HepG2 (cell line): Measurements from ENCODE around the gene ESF1. TPM values are rescaled to one million over a fixed set of nuclear protein-coding genes. Genes with fewer than 3 reads are reported as not detected.
A peak's percentile ranks its signal among the peaks of the same experiment; 100 is the strongest.

Experiments used
- ATF7 ChIP-seq, 2 experiments: fragments of 450-650 bp in 1 of 2; sonication (generic) in 1 of 2; formaldehyde crosslinking in 1 of 2; IDR thresholded peaks; 2 replicates each; pipeline versions ENCODE4 v1.4.0 to v1.6.1; 2016 to 2020; ENCODE audit warnings: antibody characterized with exemption in 1 of 2, mild to moderate bottlenecking in 1 of 2, missing genetic modification reagents in 1 of 2
- IRX3 ChIP-seq: sonication (generic); formaldehyde crosslinking; IDR thresholded peaks from 2 replicates; pipeline ENCODE4 v1.8.1; 2023; ENCODE audit warnings: mild to moderate bottlenecking, low read depth, missing genetic modification reagents, borderline replicate concordance
- MTA1 ChIP-seq: sonication (generic); formaldehyde crosslinking; IDR thresholded peaks from 2 replicates; pipeline ENCODE4 v1.4.0; 2020; ENCODE audit warnings: missing genetic modification reagents, mild to moderate bottlenecking, borderline replicate concordance
- POLR2A ChIP-seq, 2 experiments: IDR thresholded peaks; 2 replicates each; pipeline ENCODE4 v1.6.1; 2011; ENCODE audit warnings: low read depth in 2 of 2, low read length in 2 of 2, mild to moderate bottlenecking in 1 of 2, moderate library complexity in 1 of 2; ENCODE audit not compliant: insufficient read depth in 1 of 2
- SMARCC2 ChIP-seq: fragments of 450-650 bp; IDR thresholded peaks from 2 replicates; pipeline ENCODE4 v1.6.1; 2017; ENCODE audit warnings: antibody characterized with exemption, mild to moderate bottlenecking
- SRSF1 ChIP-seq: fragments of 200-400 bp; formaldehyde crosslinking; optimal IDR thresholded peaks from 2 replicates; pipeline ENCODE3; 2017; ENCODE audit warnings: mild to moderate bottlenecking, low read depth, low read length, moderate library complexity
- TBX2 ChIP-seq: sonication (generic); formaldehyde crosslinking; IDR thresholded peaks from 2 replicates; pipeline ENCODE4 v1.5.0; 2020; ENCODE audit warnings: missing genetic modification reagents, mild to moderate bottlenecking, borderline replicate concordance
- ZBTB8A ChIP-seq: sonication (generic); formaldehyde crosslinking; IDR thresholded peaks from 2 replicates; pipeline ENCODE4 v1.4.0; 2020; ENCODE audit warnings: mild to moderate bottlenecking, low read depth, missing genetic modification reagents, borderline replicate concordance
- ZC3H13 ChIP-seq: sonication (generic); formaldehyde crosslinking; IDR thresholded peaks from 2 replicates; pipeline ENCODE4 v1.8.1; 2023; ENCODE audit warnings: mild to moderate bottlenecking, missing genetic modification reagents, moderate library complexity
- ZNF329 ChIP-seq: sonication (generic); formaldehyde crosslinking; IDR thresholded peaks from 2 replicates; pipeline ENCODE4 v1.9.0; 2021; ENCODE audit warnings: low read depth, mild to moderate bottlenecking, missing genetic modification reagents
- ZNF678 ChIP-seq: sonication (generic); formaldehyde crosslinking; IDR thresholded peaks from 2 replicates; pipeline ENCODE4 v1.4.0; 2020; ENCODE audit warnings: mild to moderate bottlenecking, missing genetic modification reagents
- polyA plus RNA-seq, 8 experiments: library from polyadenylated mRNA; depleted of rRNA in 3 of 8; stranded (reverse) in 7 of 8; unstranded in 1 of 8; fragments of >200 nt; fragmentation: Illumina TruSeq in 4 of 8; extraction: Trizol in 4 of 8; gene quantifications; 2 replicates each; pipeline versions ENCODE4 v1.2.1 to v1.2.3, GENCODE V29; 2011 to 2016; ENCODE audit warnings: low read depth in 4 of 8, missing spikeins in 1 of 8, mixed read lengths in 1 of 8; ENCODE audit not compliant: insufficient read depth in 1 of 8
- total RNA-seq, 5 experiments: library from RNA; depleted of rRNA; stranded (reverse); fragments of >200 nt; fragmentation: Illumina TruSeq; extraction: Trizol; gene quantifications; 2 replicates each; pipeline ENCODE4 v1.2.3, GENCODE V29; 2016; ENCODE audit warnings: low read depth in 1 of 5
- TF ChIP-seq, protein P1 (sequence below): sonication (generic); formaldehyde crosslinking; IDR thresholded peaks from 2 replicates; pipeline ENCODE4 v1.4.0; 2020; ENCODE audit warnings: missing genetic modification reagents
- TF ChIP-seq, protein P2 (sequence below): sonication (generic); formaldehyde crosslinking; IDR thresholded peaks from 2 replicates; pipeline ENCODE4 v1.4.0; 2020; ENCODE audit warnings: missing genetic modification reagents
- TF ChIP-seq, protein P3 (sequence below): sonication (generic); formaldehyde crosslinking; IDR thresholded peaks from 2 replicates; pipeline ENCODE4 v1.4.0; 2020; ENCODE audit warnings: mild to moderate bottlenecking, missing genetic modification reagents, borderline replicate concordance
- TF ChIP-seq, protein P4 (sequence below): sonication (generic); formaldehyde crosslinking; conservative IDR thresholded peaks from 2 replicates; pipeline ENCODE4 v1.8.0; 2022; ENCODE audit warnings: low read depth, missing genetic modification reagents

The ESF1 gene
- total and polyA plus RNA-seq, 2 of the 13 experiments (the other 11 are each of a cell fraction or from before 2014, with no cell fraction given) = 7.3 to 66.9 TPM

DNA sequence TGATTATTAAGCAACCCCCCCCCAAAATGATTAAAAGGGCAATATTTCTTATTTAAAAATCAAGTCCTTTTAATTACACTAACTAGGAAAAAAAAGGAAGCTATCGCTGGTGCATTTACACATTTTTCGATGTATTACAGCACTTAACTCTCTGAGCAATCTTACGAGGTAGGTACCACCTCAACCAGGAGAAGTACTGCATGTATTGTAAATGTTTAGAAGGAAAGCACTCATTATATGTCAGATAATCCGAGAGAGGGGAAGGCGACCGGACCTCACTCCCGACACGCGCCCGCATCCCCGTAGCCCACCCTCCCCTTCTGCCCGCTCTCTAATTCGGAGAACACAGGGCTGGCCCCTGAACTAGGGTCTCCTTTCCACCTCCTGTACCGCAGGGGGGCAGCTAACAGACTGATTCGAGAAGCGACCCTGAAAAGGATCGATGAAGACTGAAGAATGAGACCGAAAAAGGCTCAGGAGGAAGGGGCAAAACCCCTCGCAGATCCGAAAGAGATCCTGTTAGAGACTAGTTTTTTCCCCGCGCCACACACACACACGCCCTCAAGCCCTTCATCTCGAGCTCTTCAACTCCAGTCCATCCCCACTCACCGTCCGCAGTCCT, 337 bp downstream of the ESF1 start (continued):
- TF ChIP-seq, protein P1, sequence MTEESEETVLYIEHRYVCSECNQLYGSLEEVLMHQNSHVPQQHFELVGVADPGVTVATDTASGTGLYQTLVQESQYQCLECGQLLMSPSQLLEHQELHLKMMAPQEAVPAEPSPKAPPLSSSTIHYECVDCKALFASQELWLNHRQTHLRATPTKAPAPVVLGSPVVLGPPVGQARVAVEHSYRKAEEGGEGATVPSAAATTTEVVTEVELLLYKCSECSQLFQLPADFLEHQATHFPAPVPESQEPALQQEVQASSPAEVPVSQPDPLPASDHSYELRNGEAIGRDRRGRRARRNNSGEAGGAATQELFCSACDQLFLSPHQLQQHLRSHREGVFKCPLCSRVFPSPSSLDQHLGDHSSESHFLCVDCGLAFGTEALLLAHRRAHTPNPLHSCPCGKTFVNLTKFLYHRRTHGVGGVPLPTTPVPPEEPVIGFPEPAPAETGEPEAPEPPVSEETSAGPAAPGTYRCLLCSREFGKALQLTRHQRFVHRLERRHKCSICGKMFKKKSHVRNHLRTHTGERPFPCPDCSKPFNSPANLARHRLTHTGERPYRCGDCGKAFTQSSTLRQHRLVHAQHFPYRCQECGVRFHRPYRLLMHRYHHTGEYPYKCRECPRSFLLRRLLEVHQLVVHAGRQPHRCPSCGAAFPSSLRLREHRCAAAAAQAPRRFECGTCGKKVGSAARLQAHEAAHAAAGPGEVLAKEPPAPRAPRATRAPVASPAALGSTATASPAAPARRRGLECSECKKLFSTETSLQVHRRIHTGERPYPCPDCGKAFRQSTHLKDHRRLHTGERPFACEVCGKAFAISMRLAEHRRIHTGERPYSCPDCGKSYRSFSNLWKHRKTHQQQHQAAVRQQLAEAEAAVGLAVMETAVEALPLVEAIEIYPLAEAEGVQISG (CRISPR knock-in tag) = no peak
- TF ChIP-seq ZC3H13 (CRISPR knock-in tag) (0 out of 2 replicates have a peak, but pooled peaks have one; percentile 57), ZNF329 (CRISPR knock-in tag) (no peak), POLR2A (IDR thresholded peaks at IDR 0.05; ENCODE audit: insufficient read depth in 1 of 2, low read depth in 2 of 2, low read length in 2 of 2) (peak; percentile 91 to 97), SMARCC2 (no peak), TBX2 (no peak; the same call in 1 of the 2 replicates), MTA1 (CRISPR knock-in tag) (no peak), IRX3 (peak; percentile 87; the same call in 1 of the 2 replicates), ATF7 (IDR thresholded peaks at IDR 0.05) (no peak), ATF7 (CRISPR knock-in tag; IDR thresholded peaks at IDR 0.05) (0 out of 2 replicates have a peak, but pooled peaks have one; percentile 73), SRSF1 (no peak), ZBTB8A (CRISPR knock-in tag) (peak; percentile 7; the same call in 1 of the 2 replicates), ZNF678 (CRISPR knock-in tag) (0 out of 2 replicates have a peak, but pooled peaks have one; percentile 81)
- TF ChIP-seq, protein P2, sequence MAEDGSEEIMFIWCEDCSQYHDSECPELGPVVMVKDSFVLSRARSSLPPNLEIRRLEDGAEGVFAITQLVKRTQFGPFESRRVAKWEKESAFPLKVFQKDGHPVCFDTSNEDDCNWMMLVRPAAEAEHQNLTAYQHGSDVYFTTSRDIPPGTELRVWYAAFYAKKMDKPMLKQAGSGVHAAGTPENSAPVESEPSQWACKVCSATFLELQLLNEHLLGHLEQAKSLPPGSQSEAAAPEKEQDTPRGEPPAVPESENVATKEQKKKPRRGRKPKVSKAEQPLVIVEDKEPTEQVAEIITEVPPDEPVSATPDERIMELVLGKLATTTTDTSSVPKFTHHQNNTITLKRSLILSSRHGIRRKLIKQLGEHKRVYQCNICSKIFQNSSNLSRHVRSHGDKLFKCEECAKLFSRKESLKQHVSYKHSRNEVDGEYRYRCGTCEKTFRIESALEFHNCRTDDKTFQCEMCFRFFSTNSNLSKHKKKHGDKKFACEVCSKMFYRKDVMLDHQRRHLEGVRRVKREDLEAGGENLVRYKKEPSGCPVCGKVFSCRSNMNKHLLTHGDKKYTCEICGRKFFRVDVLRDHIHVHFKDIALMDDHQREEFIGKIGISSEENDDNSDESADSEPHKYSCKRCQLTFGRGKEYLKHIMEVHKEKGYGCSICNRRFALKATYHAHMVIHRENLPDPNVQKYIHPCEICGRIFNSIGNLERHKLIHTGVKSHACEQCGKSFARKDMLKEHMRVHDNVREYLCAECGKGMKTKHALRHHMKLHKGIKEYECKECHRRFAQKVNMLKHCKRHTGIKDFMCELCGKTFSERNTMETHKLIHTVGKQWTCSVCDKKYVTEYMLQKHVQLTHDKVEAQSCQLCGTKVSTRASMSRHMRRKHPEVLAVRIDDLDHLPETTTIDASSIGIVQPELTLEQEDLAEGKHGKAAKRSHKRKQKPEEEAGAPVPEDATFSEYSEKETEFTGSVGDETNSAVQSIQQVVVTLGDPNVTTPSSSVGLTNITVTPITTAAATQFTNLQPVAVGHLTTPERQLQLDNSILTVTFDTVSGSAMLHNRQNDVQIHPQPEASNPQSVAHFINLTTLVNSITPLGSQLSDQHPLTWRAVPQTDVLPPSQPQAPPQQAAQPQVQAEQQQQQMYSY (CRISPR knock-in tag) = peak; percentile 86; the same call in 1 of the 2 replicates
- TF ChIP-seq, protein P3, sequence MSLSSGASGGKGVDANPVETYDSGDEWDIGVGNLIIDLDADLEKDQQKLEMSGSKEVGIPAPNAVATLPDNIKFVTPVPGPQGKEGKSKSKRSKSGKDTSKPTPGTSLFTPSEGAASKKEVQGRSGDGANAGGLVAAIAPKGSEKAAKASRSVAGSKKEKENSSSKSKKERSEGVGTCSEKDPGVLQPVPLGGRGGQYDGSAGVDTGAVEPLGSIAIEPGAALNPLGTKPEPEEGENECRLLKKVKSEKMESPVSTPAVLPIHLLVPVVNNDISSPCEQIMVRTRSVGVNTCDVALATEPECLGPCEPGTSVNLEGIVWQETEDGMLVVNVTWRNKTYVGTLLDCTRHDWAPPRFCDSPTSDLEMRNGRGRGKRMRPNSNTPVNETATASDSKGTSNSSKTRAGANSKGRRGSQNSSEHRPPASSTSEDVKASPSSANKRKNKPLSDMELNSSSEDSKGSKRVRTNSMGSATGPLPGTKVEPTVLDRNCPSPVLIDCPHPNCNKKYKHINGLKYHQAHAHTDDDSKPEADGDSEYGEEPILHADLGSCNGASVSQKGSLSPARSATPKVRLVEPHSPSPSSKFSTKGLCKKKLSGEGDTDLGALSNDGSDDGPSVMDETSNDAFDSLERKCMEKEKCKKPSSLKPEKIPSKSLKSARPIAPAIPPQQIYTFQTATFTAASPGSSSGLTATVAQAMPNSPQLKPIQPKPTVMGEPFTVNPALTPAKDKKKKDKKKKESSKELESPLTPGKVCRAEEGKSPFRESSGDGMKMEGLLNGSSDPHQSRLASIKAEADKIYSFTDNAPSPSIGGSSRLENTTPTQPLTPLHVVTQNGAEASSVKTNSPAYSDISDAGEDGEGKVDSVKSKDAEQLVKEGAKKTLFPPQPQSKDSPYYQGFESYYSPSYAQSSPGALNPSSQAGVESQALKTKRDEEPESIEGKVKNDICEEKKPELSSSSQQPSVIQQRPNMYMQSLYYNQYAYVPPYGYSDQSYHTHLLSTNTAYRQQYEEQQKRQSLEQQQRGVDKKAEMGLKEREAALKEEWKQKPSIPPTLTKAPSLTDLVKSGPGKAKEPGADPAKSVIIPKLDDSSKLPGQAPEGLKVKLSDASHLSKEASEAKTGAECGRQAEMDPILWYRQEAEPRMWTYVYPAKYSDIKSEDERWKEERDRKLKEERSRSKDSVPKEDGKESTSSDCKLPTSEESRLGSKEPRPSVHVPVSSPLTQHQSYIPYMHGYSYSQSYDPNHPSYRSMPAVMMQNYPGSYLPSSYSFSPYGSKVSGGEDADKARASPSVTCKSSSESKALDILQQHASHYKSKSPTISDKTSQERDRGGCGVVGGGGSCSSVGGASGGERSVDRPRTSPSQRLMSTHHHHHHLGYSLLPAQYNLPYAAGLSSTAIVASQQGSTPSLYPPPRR (CRISPR knock-in tag) = peak; percentile 67; the same call in 1 of the 2 replicates
- TF ChIP-seq, protein P4, sequence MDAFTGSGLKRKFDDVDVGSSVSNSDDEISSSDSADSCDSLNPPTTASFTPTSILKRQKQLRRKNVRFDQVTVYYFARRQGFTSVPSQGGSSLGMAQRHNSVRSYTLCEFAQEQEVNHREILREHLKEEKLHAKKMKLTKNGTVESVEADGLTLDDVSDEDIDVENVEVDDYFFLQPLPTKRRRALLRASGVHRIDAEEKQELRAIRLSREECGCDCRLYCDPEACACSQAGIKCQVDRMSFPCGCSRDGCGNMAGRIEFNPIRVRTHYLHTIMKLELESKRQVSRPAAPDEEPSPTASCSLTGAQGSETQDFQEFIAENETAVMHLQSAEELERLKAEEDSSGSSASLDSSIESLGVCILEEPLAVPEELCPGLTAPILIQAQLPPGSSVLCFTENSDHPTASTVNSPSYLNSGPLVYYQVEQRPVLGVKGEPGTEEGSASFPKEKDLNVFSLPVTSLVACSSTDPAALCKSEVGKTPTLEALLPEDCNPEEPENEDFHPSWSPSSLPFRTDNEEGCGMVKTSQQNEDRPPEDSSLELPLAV (CRISPR knock-in tag) = peak; percentile 30; the same call in 1 of the 2 replicates
